GM12801 (cell line): Measurements from ENCODE around the gene EHMT1.

ENCODE experiments used
- TF ChIP-seq, protein P1 (sequence below): IDR thresholded peaks from one replicate; pipeline ENCODE4 v1.5.1; 2011; ENCODE audit warnings: control low read depth; ENCODE audit not compliant: insufficient read length; ENCODE audit errors: extremely low read depth

The EHMT1 gene

DNA sequence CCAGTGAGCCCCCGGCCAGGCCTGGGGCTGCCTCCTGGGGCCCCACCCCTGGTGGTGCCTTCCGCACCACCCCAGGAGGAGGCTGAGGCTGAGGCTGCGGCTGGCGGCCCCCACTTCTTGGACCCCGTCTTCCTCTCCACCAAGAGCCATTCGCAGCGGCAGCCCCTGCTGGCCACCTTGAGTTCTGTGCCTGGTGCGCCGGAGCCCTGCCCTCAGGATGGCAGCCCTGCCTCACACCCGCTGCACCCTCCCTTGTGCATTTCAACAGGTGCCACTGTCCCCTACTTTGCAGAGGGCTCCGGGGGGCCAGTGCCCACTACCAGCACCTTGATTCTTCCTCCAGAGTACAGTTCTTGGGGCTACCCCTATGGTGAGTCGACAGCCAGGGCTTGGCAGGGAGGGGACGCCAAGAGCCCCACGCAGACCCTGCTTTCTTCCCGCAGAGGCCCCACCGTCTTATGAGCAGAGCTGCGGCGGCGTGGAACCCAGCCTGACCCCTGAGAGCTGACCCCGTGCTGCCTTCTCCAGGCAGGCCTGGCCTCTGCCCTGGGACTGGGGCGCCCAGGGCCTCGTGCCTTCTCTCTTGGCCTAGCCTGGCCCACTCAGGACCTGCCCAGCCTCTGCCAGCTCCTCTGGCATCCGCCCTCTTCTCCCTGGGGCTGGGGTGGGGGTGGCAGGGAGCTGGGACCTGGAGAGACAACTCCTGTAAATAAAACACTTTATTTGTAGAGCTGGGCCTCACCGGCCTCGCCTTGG is 4.0 kb upstream of the EHMT1 start:
- TF ChIP-seq, protein P1, sequence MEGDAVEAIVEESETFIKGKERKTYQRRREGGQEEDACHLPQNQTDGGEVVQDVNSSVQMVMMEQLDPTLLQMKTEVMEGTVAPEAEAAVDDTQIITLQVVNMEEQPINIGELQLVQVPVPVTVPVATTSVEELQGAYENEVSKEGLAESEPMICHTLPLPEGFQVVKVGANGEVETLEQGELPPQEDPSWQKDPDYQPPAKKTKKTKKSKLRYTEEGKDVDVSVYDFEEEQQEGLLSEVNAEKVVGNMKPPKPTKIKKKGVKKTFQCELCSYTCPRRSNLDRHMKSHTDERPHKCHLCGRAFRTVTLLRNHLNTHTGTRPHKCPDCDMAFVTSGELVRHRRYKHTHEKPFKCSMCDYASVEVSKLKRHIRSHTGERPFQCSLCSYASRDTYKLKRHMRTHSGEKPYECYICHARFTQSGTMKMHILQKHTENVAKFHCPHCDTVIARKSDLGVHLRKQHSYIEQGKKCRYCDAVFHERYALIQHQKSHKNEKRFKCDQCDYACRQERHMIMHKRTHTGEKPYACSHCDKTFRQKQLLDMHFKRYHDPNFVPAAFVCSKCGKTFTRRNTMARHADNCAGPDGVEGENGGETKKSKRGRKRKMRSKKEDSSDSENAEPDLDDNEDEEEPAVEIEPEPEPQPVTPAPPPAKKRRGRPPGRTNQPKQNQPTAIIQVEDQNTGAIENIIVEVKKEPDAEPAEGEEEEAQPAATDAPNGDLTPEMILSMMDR: no peak

DNA sequence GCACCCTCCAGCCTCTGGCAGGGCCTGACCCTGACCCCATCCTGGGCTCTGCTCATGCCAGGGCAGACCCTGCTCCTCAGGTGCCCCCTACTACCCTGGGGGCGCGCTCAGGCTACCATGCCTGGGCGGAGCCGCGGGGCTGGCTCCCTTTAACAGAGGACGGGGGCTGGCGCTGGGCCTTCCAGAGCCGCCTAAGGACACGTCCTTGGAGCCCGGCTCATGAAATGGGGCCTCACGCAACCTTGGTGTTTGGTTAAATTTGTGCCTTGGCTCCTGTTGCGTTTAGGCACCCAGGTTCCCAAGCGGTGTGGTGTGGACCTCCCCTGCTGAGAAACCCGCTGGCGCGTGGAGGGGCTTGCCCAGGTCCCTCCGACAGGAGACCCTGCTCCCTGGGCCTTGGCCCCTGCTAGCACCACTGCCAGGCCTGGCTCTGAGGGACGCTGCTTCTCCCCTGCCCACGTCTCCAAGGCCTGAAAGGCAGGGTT is 3.4 kb upstream of the EHMT1 start:
- TF ChIP-seq, protein P1: no peak

DNA sequence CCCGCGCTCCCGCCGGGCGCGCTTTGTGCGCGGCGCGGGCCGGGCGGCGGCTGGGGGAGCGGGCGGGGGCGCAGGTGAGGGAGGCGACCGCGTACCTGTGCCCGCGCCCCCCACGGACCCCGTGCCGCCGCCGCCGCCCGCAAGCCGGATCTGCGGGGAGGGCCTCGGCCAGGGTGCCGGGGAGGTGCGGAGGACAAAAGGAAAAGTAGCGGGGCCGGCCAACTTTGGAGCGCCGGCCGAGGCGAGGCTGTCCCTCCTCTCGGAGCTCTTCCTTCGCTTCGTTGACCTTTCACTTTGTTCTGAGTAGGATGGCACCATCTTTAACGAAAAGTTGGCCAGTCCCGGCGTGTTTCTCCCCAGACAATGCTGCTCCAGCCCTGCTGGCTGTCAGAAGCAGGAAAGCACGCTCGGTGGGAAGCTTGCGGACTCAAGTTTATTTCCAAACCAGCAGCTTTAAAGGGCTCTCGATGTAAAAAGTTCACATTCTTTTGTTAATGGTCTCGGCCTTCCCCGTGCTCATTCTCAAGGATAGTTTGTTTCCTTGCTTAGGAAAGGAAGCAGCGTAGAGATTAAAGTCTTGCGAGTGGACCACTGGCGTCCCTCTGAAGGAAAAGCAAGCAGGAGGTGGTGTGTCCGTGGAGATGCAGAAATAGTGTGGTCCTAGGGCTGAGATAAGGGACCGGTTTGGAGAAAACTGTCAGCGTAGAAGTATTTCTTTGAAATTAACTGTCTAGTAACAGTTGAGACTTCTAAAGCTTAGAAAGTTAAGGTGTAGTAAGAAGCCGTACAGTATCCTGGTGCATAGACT is 639 bp downstream of the EHMT1 start:
- TF ChIP-seq, protein P1: no peak

GRCh38 chr9:137620048-137620405 is 1.2 kb downstream of the EHMT1 start:
- TF ChIP-seq, protein P1: no peak

GRCh38 chr9:137620581-137620980 is 1.8 kb downstream of the EHMT1 start:
- TF ChIP-seq, protein P1: no peak

DNA sequence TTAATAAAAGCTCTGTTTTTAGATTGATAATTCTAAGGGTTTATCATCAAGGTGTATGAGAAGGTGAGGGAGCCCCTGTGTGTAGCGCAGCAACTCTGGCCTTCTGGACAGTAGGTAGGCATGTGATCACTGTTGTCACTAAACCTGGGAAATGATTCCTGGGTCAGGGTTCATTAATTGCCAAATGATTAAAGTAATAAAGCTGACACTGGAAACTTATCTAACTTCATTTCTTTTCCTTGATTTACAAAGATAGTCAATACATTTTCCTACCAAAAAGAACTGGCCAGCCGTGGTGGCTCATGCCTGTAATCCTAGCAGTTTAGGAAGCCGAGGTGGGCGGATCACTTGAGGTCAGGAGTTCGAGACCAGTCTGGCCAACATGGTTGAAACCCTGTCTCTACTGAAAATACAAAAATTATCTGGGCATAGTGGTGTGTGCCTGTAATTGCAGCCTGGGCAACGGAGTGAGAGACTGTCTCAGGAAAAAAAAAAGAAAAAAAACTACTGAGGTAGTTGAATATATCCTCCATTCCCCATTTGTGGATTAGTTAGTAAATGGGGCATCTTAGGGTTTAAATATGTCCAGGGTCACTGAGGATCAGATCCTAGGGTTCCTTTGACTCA is 2.4 kb downstream of the EHMT1 start:
- TF ChIP-seq, protein P1: no peak

DNA sequence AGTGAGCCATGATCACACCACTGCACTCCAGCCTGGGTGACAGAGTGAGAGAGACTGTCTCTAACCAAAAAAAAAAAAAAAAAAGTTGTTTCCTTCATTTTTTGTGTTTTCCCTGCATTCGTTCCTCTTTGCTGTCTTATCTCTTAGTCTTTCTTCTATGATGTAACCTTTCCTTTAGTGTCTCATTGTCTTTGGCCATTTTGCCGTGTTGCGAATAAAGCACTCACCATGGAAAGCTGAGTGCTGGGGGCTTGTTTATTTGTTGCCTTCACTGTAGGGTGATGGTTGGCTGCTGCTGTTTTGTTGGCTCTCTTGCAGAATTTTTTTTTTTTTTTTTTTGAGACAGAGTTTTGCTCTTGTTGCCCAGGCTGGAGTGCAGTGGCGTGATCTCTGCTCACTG is 7.7 kb downstream of the EHMT1 start:
- TF ChIP-seq, protein P1: no peak
